Prostate gland (tissue), 2 donors: Measurements from ENCODE around the gene MANBA.

ENCODE experiments used
- CTCF ChIP-seq, 4 experiments: fragments of 200-600 bp in 2 of 4; fragments of 450-650 bp in 2 of 4; sonication (generic) in 2 of 4; IDR thresholded peaks; 1 replicate in 3 of 4; 2 replicates in 1 of 4; pipeline ENCODE4 v1.5.1; 2016 to 2019; ENCODE audit warnings: antibody characterized with exemption in 4 of 4, mild to moderate bottlenecking in 2 of 4, moderate library complexity in 2 of 4
- POLR2A ChIP-seq: fragments of 450-650 bp; IDR thresholded peaks from one replicate; pipeline ENCODE4 v1.6.1; 2016; ENCODE audit warnings: antibody characterized with exemption, mild to moderate bottlenecking
- POLR2AphosphoS5 ChIP-seq: sonication (generic); formaldehyde crosslinking; IDR thresholded peaks from one replicate; pipeline ENCODE4 v1.6.1; 2017; ENCODE audit warnings: antibody characterized with exemption

GRCh38 chr4:102786279-102786678, 25.5 kb upstream of the MANBA start:
- TF ChIP-seq CTCF (IDR thresholded peaks at IDR 0.05) (no peak), POLR2A (no peak), POLR2AphosphoS5 (no peak)
